Activated T-cell treated with anti-CD3 and anti-CD28 coated beads, Interleukin-2, amount 50 U/mL, for 1 hour (primary cell): Measurements from ENCODE around the gene SERPINE1.
"Not testable (repeated sequence)": the region's sequence is repeated elsewhere in the genome, so short reads cannot be mapped to it uniquely, and the experiment has no call there.

Source experiments
- DNase-seq: peaks from one replicate; pipeline ENCODE4 v3.0.0-alpha.2; 2020

The SERPINE1 gene

GRCh38 chr7:101103701-101104100, 23.2 kb upstream of the SERPINE1 start:
- not testable (repeated sequence) for DNase-seq

DNA sequence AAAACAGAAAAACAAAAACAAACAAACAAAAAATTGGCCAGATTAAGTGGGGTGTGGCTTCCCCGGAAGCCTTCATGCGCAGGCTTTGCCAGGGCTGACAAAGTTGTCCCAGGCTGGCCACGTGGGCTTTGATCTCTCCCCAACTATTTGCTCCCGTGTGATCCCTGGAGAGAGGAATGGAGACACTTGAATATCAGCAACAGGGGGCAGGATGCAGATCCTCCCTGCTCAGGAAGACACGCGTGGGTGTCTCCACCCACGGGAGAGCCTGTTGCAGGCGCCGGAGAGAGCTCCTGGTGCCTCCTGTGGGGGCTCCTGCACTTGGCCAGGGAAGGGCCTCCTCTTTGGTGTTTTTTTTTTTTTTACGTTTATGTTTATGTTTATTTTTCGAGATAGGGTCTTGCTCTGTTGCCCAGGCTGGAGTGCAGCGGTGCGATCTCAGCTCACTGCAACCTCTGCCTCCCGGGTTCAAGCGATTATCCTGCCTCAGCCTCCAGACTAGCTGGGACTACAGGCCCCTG, 22.7 kb upstream of the SERPINE1 start:
- no peak for DNase-seq

DNA sequence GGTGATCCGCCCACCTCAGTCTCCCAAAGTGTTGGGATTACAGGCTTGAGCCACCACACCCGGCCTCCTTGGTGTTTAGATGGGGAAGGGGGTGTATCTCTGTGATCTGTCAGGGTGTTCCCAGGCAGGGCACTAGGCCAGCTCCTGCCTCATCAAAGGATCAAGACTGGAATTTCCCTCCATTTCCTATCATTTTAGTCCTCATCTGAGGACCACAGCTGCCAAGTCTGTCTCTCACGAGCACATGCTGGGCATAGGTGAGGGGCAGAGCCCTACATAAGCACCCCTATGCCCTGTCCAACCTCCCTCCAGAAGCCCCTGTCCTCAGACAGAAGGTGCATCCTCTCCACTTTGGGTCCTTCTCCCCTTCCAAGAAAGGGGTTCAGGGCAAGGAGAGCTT, 22.1 kb upstream of the SERPINE1 start:
- no peak for DNase-seq

DNA sequence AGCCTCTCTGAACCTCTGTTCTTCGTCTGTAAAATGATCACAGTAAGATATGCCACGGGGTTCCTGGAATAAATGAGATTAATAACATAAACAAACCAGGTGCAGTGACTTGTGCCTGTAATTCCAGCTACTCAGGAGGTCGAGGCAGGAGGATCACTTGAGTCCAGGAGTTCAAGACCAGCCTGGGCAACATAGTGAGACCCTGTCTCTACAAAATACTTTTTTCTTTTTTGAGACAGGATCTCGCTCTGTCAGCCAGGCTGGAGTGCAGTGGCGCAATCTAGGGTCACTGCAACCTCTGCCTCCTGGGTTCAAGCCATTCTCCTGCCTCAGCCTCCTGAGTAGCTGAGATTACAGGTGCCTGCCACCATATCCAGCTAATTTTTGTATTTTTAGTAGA, 21.7 kb upstream of the SERPINE1 start:
- not testable (repeated sequence) for DNase-seq

DNA sequence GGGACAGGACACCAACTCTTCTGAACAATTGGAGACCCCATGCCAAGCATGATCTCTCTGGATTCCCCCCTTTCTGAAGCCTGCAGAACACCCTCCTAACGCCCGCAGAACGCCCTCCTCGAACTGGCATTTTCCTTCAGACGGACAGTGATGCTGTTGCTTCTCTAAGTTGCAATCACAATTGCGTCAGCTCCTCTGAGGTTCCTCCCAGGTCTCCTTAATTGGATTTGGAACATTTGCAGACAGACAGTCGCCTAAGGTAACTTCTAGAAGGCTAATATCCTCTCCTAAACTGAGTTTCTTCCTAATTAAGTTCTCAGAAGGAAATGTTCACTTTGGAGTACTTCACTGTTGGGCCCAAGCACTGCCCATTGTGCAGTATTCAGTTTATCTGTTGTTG, 20.5 kb upstream of the SERPINE1 start:
- no peak for DNase-seq

DNA sequence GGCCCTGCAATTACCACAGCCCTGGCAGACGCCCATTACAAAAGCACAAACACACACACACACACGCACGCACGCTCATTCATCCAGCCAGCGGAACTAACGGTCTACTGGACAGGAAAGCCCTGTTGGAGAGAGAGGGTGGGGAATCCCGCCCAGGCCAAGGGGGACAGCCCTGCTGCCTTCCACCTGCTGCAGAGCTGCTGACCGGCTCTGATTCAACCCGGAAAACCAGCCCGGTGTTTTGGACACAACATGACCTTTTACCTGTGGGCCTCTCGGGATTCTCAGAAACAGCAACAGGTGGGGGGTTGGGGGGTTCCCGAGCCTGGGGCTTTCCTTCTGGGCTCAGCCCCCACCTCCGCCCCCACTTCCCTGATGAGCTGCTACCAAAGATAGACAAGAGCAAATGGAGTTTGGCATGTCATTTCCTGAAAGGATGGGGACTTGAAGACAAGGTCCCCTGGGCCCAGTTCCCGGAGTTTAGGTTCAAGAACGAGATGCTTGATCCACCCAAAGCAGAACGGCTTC, 18.5 kb upstream of the SERPINE1 start:
- DNase-seq = no peak

DNA sequence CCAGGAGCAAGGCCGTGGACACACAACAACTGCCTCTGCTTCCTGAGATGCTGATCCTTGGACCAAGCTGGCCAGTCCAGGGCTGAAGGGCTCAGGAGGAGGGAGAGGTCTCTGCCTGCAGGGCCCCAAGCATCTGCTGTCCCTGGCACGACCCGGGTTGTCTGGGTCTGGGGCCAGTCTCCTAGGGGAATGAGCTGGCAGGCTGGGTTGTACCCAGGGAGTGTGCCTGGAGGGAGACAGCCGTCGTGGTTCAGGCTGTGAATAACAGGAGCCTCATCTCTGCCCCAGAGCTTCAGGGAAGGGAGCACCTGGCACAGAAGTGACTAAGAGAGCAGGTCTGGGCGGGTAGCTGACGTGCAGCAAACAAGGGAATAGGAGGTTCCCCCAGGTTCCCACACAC, 17.9 kb upstream of the SERPINE1 start:
- DNase-seq = no peak

GRCh38 chr7:101109368-101109767, 17.5 kb upstream of the SERPINE1 start:
- no peak for DNase-seq

- no peak for DNase-seq
These were observed 15.6 kb upstream of the SERPINE1 start for GRCh38 chr7:101111261-101111660.

GRCh38 chr7:101112233-101112632, 14.7 kb upstream of the SERPINE1 start:
- DNase-seq = no peak

DNA sequence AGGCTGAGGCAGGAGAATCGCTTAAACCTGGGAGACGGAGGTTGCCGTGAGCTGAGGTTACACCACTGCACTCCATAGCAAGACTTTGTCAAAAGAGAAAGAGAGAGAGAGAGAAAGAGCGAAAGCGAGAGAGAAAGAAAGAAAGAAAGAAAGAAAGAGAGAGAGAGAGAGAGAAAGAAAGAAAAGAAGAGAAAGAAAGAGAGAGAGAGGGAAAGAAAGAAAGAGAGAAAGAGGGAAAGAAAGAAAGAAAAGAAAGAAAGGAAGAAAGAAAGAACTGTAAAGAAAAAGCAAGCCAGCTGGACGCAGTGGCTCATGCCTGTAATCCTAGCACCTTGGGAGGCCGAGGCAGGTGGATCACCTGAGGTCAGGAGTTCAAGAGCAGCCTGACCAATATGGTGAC, 13.8 kb upstream of the SERPINE1 start:
- not testable (repeated sequence) for DNase-seq

GRCh38 chr7:101113836-101114235, 13.1 kb upstream of the SERPINE1 start:
- DNase-seq = no peak

DNA sequence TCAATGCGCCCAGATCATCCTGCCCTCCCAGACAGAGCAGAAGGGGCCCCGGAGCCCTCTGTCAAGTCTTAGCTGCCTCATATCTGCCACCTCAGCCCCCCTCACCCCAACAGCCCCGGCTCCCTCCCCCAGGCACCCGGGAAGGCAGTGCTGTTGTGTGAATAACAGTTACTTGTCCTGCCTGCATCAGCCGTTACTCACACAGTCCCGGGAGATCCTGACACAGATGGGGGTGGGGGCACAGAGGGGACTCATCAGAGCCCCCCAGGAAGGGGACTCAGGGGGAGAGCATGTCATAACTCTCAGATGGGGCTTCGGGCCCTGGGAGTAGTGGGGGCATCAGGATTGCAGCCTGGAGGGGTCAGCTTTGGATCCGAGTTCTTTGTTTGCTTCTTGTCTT, 12.4 kb upstream of the SERPINE1 start:
- DNase-seq = no peak

- DNase-seq = no peak
These were observed 11.7 kb upstream of the SERPINE1 start for GRCh38 chr7:101115215-101115614.

- no peak for DNase-seq
These were observed 10.0 kb upstream of the SERPINE1 start for GRCh38 chr7:101116898-101117297.

GRCh38 chr7:101118856-101119255, 8.0 kb upstream of the SERPINE1 start:
- DNase-seq = no peak

- no peak for DNase-seq
These were observed 7.0 kb upstream of the SERPINE1 start for GRCh38 chr7:101119876-101120275.

DNA sequence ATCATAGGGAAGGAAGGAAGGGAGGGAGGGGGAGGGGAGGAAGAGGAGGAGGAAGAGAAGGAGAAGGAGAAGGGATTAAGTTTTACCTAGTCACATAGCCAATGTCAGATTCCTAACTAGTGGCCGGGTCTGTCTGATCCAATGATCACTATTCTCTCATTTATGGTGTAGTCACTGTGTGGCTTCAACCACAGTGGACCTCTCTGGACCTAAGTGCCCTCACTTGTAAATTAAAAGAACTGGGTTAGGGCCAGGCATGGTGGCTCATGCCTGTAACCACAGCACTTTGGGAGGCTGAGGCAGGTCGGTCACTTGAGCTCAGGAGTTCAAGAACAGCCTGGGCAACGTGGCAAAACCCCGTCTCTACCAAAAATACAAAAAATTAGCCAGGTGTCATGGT, 6.6 kb upstream of the SERPINE1 start:
- DNase-seq = no peak

GRCh38 chr7:101121631-101121990, 5.3 kb upstream of the SERPINE1 start:
- not testable (repeated sequence) for DNase-seq

GRCh38 chr7:101121991-101122932, 4.6 kb upstream of the SERPINE1 start:
- no peak for DNase-seq

GRCh38 chr7:101122933-101123702, 3.8 kb upstream of the SERPINE1 start:
- DNase-seq = no peak

- no peak for DNase-seq
These were observed 3.2 kb upstream of the SERPINE1 start for GRCh38 chr7:101123703-101124068.

DNA sequence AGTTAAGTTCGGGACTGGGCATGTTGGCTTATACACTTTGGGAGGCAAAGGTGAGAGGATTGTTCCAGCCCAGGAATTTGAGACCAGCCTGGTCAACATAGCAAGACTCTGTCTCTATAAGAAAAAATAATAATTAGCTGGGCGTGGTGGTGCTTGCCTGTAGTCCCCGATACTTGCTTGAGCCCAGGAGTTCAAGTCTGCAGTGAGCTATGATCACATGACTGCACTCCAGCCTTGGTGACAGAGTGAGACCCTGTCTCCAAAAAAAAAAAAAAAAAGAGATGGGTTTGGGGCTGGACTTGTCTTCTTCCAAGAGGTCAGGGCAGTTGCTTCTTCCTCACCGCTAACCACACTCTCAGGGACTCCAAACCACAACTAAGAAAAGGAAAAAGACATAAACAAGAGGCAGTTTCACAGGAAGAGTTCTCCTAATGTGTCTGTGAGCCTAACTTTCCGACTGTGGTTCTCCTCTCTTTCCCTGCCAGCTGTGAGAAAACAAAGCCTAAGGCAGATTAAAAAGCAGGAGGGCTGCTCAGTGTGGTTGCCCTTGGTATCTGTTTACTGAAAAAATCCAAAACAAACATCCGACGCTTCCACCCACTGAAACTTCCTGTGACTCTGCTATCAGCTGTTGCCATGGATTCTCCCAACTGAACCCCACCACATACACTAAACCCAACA, 2.4 kb upstream of the SERPINE1 start:
- no peak for DNase-seq
